ENCODE results near the gene EP400.
"Not testable (repeated sequence)": the region's sequence is repeated elsewhere in the genome, so short reads cannot be mapped to it uniquely, and the experiment has no call there.

The EP400 gene

GRCh38 chr12:132049442-132049841 lies 99.7 kb downstream of the EP400 start:
- DNase-seq: no peak

- no peak for DNase-seq
These were observed 100.1 kb downstream of the EP400 start for GRCh38 chr12:132049876-132050275.

GRCh38 chr12:132051718-132052117 lies 102.0 kb downstream of the EP400 start:
- DNase-seq: not testable (repeated sequence)

GRCh38 chr12:132052196-132052932 lies 102.6 kb downstream of the EP400 start:
- DNase-seq: no peak

- no peak for DNase-seq
These were observed 103.9 kb downstream of the EP400 start for GRCh38 chr12:132053338-132054330.

GRCh38 chr12:132054983-132055382 lies 105.2 kb downstream of the EP400 start:
- DNase-seq: no peak

- DNase-seq: no peak
These were observed 105.9 kb downstream of the EP400 start for GRCh38 chr12:132055535-132056096.

- DNase-seq: no peak
These were observed 106.6 kb downstream of the EP400 start for GRCh38 chr12:132056320-132056719.

GRCh38 chr12:132056951-132057350 lies 107.2 kb downstream of the EP400 start:
- no peak for DNase-seq

- DNase-seq: no peak
These were observed 107.9 kb downstream of the EP400 start for GRCh38 chr12:132057691-132058090.

GRCh38 chr12:132061197-132061596 lies 111.5 kb downstream of the EP400 start:
- no peak for DNase-seq

GRCh38 chr12:132061641-132062430 lies 112.1 kb downstream of the EP400 start:
- DNase-seq: no peak

GRCh38 chr12:132062481-132062880 lies 112.7 kb downstream of the EP400 start:
- DNase-seq: no peak

- no peak for DNase-seq
These were observed 113.7 kb downstream of the EP400 start for GRCh38 chr12:132063491-132063890.

GRCh38 chr12:132064631-132065030 lies 114.9 kb downstream of the EP400 start:
- no peak for DNase-seq

GRCh38 chr12:132065203-132065602 lies 115.5 kb downstream of the EP400 start:
- no peak for DNase-seq

GRCh38 chr12:132065609-132066344 lies 116.0 kb downstream of the EP400 start:
- DNase-seq: no peak

- DNase-seq: no peak
These were observed 116.6 kb downstream of the EP400 start for GRCh38 chr12:132066345-132066685.

- no peak for DNase-seq
These were observed 117.0 kb downstream of the EP400 start for GRCh38 chr12:132066749-132067148.

GRCh38 chr12:132067182-132067581 lies 117.4 kb downstream of the EP400 start:
- DNase-seq: no peak

GRCh38 chr12:132068250-132068649 lies 118.5 kb downstream of the EP400 start:
- DNase-seq: no peak
